Sigmoid colon (tissue), 3 donors: Measurements from ENCODE around the gene CLIC5.

ENCODE experiments used
- CTCF ChIP-seq, 4 experiments: fragments of 450-650 bp in 3 of 4; fragments of 200-600 bp in 1 of 4; IDR thresholded peaks; one replicate each; pipeline ENCODE4 v1.5.1; 2016 to 2019; ENCODE audit warnings: antibody characterized with exemption in 4 of 4, mild to moderate bottlenecking in 3 of 4, moderate library complexity in 2 of 4
- POLR2A ChIP-seq, 2 donors: fragments of 450-650 bp; IDR thresholded peaks; one replicate each; pipeline ENCODE4 v1.6.1; 2016; ENCODE audit warnings: antibody characterized with exemption in 2 of 2, mild to moderate bottlenecking in 2 of 2, moderate library complexity in 2 of 2

DNA sequence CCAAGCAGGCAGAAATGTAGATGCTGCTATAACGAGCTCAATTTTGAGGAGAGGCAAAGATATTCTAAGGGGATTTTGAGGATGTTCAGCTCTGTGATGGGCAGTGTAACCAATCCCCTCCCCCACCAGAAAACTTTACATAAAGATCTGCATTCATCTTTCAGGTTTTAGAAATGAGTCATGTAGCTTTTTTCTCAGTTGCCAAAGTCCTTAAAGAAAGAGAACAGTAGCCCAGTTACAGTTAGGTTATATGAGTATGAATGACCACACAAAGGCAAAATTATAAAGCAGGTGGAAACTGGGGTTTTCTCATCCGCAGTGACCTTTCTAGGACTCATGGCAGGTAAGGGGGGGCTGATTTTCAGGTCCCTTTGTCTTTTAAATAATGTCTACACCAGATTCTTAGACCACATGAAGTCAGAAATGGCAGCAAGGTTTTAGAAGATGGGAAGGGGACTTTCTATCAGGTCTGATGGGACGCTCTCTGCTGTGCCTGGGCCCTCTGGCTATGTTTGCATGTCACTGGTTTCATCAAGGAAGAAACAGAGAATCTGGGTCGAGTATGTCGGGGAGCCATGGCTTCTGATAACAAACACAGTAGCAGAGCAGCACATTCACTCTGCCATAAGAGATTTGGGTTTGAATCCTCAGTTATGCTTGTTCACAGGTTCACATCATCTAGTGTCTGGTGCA lies 94.7 kb downstream of the CLIC5 start:
- no peak for TF ChIP-seq POLR2A (IDR thresholded peaks at IDR 0.05)
- no peak for TF ChIP-seq CTCF (IDR thresholded peaks at IDR 0.05)
